GM12878 (cell line): ENCODE results near the gene STOML2. TPM values are rescaled to one million over a fixed set of nuclear protein-coding genes. Genes with fewer than 3 reads are reported as not detected.

Source experiments
- E2F8 ChIP-seq: fragments of 450-650 bp; IDR thresholded peaks from 2 replicates; pipeline ENCODE4 v1.6.1; 2018; ENCODE audit warnings: mild to moderate bottlenecking, low read depth, moderate library complexity; ENCODE audit not compliant: partially characterized antibody
- NR2F1 ChIP-seq: fragments of 450-650 bp; conservative IDR thresholded peaks from 2 replicates; pipeline ENCODE4 v1.6.1; 2017; ENCODE audit warnings: mild to moderate bottlenecking
- ZBTB40 ChIP-seq: fragments of 450-650 bp; IDR thresholded peaks from 2 replicates; pipeline ENCODE4 v1.6.1; 2016; ENCODE audit warnings: mild to moderate bottlenecking, moderate library complexity, borderline replicate concordance
- polyA plus RNA-seq, 11 experiments: library from polyadenylated mRNA; depleted of rRNA in 4 of 11; unstranded in 6 of 11; stranded (reverse) in 5 of 11; fragments of >200 nt; fragmentation: Nextera tagmentation in 4 of 11; fragmentation: Illumina TruSeq in 1 of 11; extraction: Ambion mirVana in 4 of 11; extraction: Trizol in 1 of 11; gene quantifications; 1 replicate in 1 of 11; 2 replicates in 10 of 11; pipeline versions ENCODE4 v1.2.1 to v1.2.3, GENCODE V29; 2011 to 2016; ENCODE audit warnings: inconsistent platforms in 2 of 11, missing spikeins in 2 of 11, low read depth in 1 of 11
- total RNA-seq, 4 experiments: library from RNA; depleted of rRNA in 3 of 4; stranded (reverse); fragments of >200 nt in 3 of 4; fragmentation: Illumina TruSeq in 1 of 4; extraction: Trizol in 1 of 4; gene quantifications; 2 replicates each; pipeline versions ENCODE4 v1.2.1 to v1.2.3, GENCODE V29; 2013 to 2021

STOML2 gene
- total and polyA plus RNA-seq, 10 of the 15 experiments (the other 5 are each of a cell fraction or from before 2014, with no cell fraction given): 112 to 284 (median 207) TPM

- TF ChIP-seq E2F8 (no peak), NR2F1 (no peak), ZBTB40 (peak; percentile 91)
- TF ChIP-seq, all 136 proteins: peak for 6
These were observed 51.6 kb downstream of the STOML2 start (continued) for GRCh38 chr9:35051069-35051967.

Other genes starting within 250 kb of the STOML2 start
- gene PHF24, start 144.8 kb downstream of the STOML2 start, total RNA-seq (2014; rRNA removed): not detected in 2 replicates
- not detected in 2 replicates for gene PHF24, start 144.8 kb downstream of the STOML2 start, total RNA-seq (2014; rRNA removed; fragmentation: Illumina TruSeq; extraction: Trizol)
- not detected in 2 replicates for gene PHF24, start 144.8 kb downstream of the STOML2 start, total RNA-seq (2021)
- 0.04 TPM in 1 of 2 replicates, not detected in the other for gene PHF24, start 144.8 kb downstream of the STOML2 start, polyA plus RNA-seq (2011; rRNA removed)
- gene PHF24, start 144.8 kb downstream of the STOML2 start, polyA plus RNA-seq (2014; fragmentation: Illumina TruSeq; extraction: Trizol): not detected in 2 replicates
- under 1 TPM in 1 of 2 experiments, not detected in 1; 0.02 TPM for gene PHF24, start 144.8 kb downstream of the STOML2 start, polyA plus RNA-seq (2014; fragmentation: Nextera tagmentation; extraction: Ambion mirVana)
- 0.04 TPM in 1 of 2 replicates, not detected in the other for gene PHF24, start 144.8 kb downstream of the STOML2 start, polyA plus RNA-seq (2014; rRNA removed)
- not detected for gene PHF24, start 144.8 kb downstream of the STOML2 start, polyA plus RNA-seq (2016; fragmentation: Nextera tagmentation; extraction: Ambion mirVana)
- 8.6 and 8.8 TPM in 2 replicates for gene DNAJB5, start 113.4 kb downstream of the STOML2 start, total RNA-seq (2014; rRNA removed)
- gene DNAJB5, start 113.4 kb downstream of the STOML2 start, total RNA-seq (2014; rRNA removed; fragmentation: Illumina TruSeq; extraction: Trizol): 8.2 and 8.3 TPM in 2 replicates
- 9.3 and 9.9 TPM in 2 replicates for gene DNAJB5, start 113.4 kb downstream of the STOML2 start, total RNA-seq (2021)
- 1.4 and 1.9 TPM in 2 replicates for gene DNAJB5, start 113.4 kb downstream of the STOML2 start, polyA plus RNA-seq (2011; rRNA removed)
- gene DNAJB5, start 113.4 kb downstream of the STOML2 start, polyA plus RNA-seq (2014; fragmentation: Illumina TruSeq; extraction: Trizol): 9.3 and 13.3 TPM in 2 replicates
- gene DNAJB5, start 113.4 kb downstream of the STOML2 start, polyA plus RNA-seq (2014; fragmentation: Nextera tagmentation; extraction: Ambion mirVana): 1 to 10 TPM in 1 of 2 experiments, under 1 TPM in 1; 0.92 to 1.5 TPM
- 8.9 and 9.0 TPM in 2 replicates for gene DNAJB5, start 113.4 kb downstream of the STOML2 start, polyA plus RNA-seq (2014; rRNA removed)
- gene DNAJB5, start 113.4 kb downstream of the STOML2 start, polyA plus RNA-seq (2016; fragmentation: Nextera tagmentation; extraction: Ambion mirVana): 1 to 10 TPM; 4.9 to 5.4 TPM
- gene VCP, start 30.5 kb downstream of the STOML2 start, total RNA-seq (2014; rRNA removed): 314 and 327 TPM in 2 replicates
- 214 and 236 TPM in 2 replicates for gene VCP, start 30.5 kb downstream of the STOML2 start, total RNA-seq (2014; rRNA removed; fragmentation: Illumina TruSeq; extraction: Trizol)
- gene VCP, start 30.5 kb downstream of the STOML2 start, total RNA-seq (2021): 245 and 247 TPM in 2 replicates
- gene VCP, start 30.5 kb downstream of the STOML2 start, polyA plus RNA-seq (2011; rRNA removed): 235 and 302 TPM in 2 replicates
- gene VCP, start 30.5 kb downstream of the STOML2 start, polyA plus RNA-seq (2014; fragmentation: Illumina TruSeq; extraction: Trizol): 202 and 241 TPM in 2 replicates
- 10 to 100 TPM in 1 of 2 experiments, 1 to 10 TPM in 1; 7.4 to 22.3 TPM for gene VCP, start 30.5 kb downstream of the STOML2 start, polyA plus RNA-seq (2014; fragmentation: Nextera tagmentation; extraction: Ambion mirVana)
- 171 and 191 TPM in 2 replicates for gene VCP, start 30.5 kb downstream of the STOML2 start, polyA plus RNA-seq (2014; rRNA removed)
- gene VCP, start 30.5 kb downstream of the STOML2 start, polyA plus RNA-seq (2016; fragmentation: Nextera tagmentation; extraction: Ambion mirVana): 100 to 1,000 TPM; 306 to 317 TPM
- 45.0 and 45.9 TPM in 2 replicates for gene FANCG, start 23.2 kb downstream of the STOML2 start, total RNA-seq (2014; rRNA removed)
- gene FANCG, start 23.2 kb downstream of the STOML2 start, total RNA-seq (2014; rRNA removed; fragmentation: Illumina TruSeq; extraction: Trizol): 39.5 TPM in 2 replicates
- 59.0 and 66.5 TPM in 2 replicates for gene FANCG, start 23.2 kb downstream of the STOML2 start, total RNA-seq (2021)
- gene FANCG, start 23.2 kb downstream of the STOML2 start, polyA plus RNA-seq (2011; rRNA removed): 27.2 and 33.7 TPM in 2 replicates
- gene FANCG, start 23.2 kb downstream of the STOML2 start, polyA plus RNA-seq (2014; fragmentation: Illumina TruSeq; extraction: Trizol): 49.7 and 54.8 TPM in 2 replicates
- gene FANCG, start 23.2 kb downstream of the STOML2 start, polyA plus RNA-seq (2014; fragmentation: Nextera tagmentation; extraction: Ambion mirVana): 10 to 100 TPM; 16.4 to 24.2 TPM
- gene FANCG, start 23.2 kb downstream of the STOML2 start, polyA plus RNA-seq (2014; rRNA removed): 45.8 and 54.7 TPM in 2 replicates
- 10 to 100 TPM; 76.9 to 78.7 TPM for gene FANCG, start 23.2 kb downstream of the STOML2 start, polyA plus RNA-seq (2016; fragmentation: Nextera tagmentation; extraction: Ambion mirVana)
- 18.4 and 19.0 TPM in 2 replicates for gene PIGO, start 6.5 kb downstream of the STOML2 start, total RNA-seq (2014; rRNA removed)
- 7.6 and 8.2 TPM in 2 replicates for gene PIGO, start 6.5 kb downstream of the STOML2 start, total RNA-seq (2014; rRNA removed; fragmentation: Illumina TruSeq; extraction: Trizol)
- gene PIGO, start 6.5 kb downstream of the STOML2 start, total RNA-seq (2021): 19.9 and 23.2 TPM in 2 replicates
- 11.9 and 21.2 TPM in 2 replicates for gene PIGO, start 6.5 kb downstream of the STOML2 start, polyA plus RNA-seq (2011; rRNA removed)
- 12.9 and 16.7 TPM in 2 replicates for gene PIGO, start 6.5 kb downstream of the STOML2 start, polyA plus RNA-seq (2014; fragmentation: Illumina TruSeq; extraction: Trizol)
- 10 to 100 TPM in 1 of 2 experiments, 1 to 10 TPM in 1; 8.3 to 13.1 TPM for gene PIGO, start 6.5 kb downstream of the STOML2 start, polyA plus RNA-seq (2014; fragmentation: Nextera tagmentation; extraction: Ambion mirVana)
- gene PIGO, start 6.5 kb downstream of the STOML2 start, polyA plus RNA-seq (2014; rRNA removed): 16.7 and 17.8 TPM in 2 replicates
- 10 to 100 TPM; 22.3 to 23.3 TPM for gene PIGO, start 6.5 kb downstream of the STOML2 start, polyA plus RNA-seq (2016; fragmentation: Nextera tagmentation; extraction: Ambion mirVana)
- 2.3 and 3.6 TPM in 2 replicates for gene ATOSB, start 12.7 kb upstream of the STOML2 start, total RNA-seq (2014; rRNA removed)
- gene ATOSB, start 12.7 kb upstream of the STOML2 start, total RNA-seq (2014; rRNA removed; fragmentation: Illumina TruSeq; extraction: Trizol): 1.8 and 1.9 TPM in 2 replicates
- 2.2 and 3.2 TPM in 2 replicates for gene ATOSB, start 12.7 kb upstream of the STOML2 start, total RNA-seq (2021)
- gene ATOSB, start 12.7 kb upstream of the STOML2 start, polyA plus RNA-seq (2011; rRNA removed): 4.4 and 5.4 TPM in 2 replicates
- 2.5 and 2.6 TPM in 2 replicates for gene ATOSB, start 12.7 kb upstream of the STOML2 start, polyA plus RNA-seq (2014; fragmentation: Illumina TruSeq; extraction: Trizol)
- gene ATOSB, start 12.7 kb upstream of the STOML2 start, polyA plus RNA-seq (2014; fragmentation: Nextera tagmentation; extraction: Ambion mirVana): under 1 TPM; 0.60 to 0.62 TPM
- 2.7 and 3.6 TPM in 2 replicates for gene ATOSB, start 12.7 kb upstream of the STOML2 start, polyA plus RNA-seq (2014; rRNA removed)
- gene ATOSB, start 12.7 kb upstream of the STOML2 start, polyA plus RNA-seq (2016; fragmentation: Nextera tagmentation; extraction: Ambion mirVana): 1 to 10 TPM; 1.9 to 2.5 TPM
- gene UNC13B, start 58.9 kb upstream of the STOML2 start, total RNA-seq (2014; rRNA removed): under 0.01 TPM in 1 of 2 replicates, not detected in the other
- 0.05 TPM in 1 of 2 replicates, not detected in the other for gene UNC13B, start 58.9 kb upstream of the STOML2 start, total RNA-seq (2014; rRNA removed; fragmentation: Illumina TruSeq; extraction: Trizol)
- gene UNC13B, start 58.9 kb upstream of the STOML2 start, total RNA-seq (2021): 0.15 and 0.19 TPM in 2 replicates
- gene UNC13B, start 58.9 kb upstream of the STOML2 start, polyA plus RNA-seq (2011; rRNA removed): 0.12 and 0.42 TPM in 2 replicates
- gene UNC13B, start 58.9 kb upstream of the STOML2 start, polyA plus RNA-seq (2014; fragmentation: Illumina TruSeq; extraction: Trizol): 0.01 TPM in 1 of 2 replicates, not detected in the other
- under 1 TPM in 1 of 2 experiments, not detected in 1; 0.02 TPM for gene UNC13B, start 58.9 kb upstream of the STOML2 start, polyA plus RNA-seq (2014; fragmentation: Nextera tagmentation; extraction: Ambion mirVana)
- not detected in 2 replicates for gene UNC13B, start 58.9 kb upstream of the STOML2 start, polyA plus RNA-seq (2014; rRNA removed)
- gene UNC13B, start 58.9 kb upstream of the STOML2 start, polyA plus RNA-seq (2016; fragmentation: Nextera tagmentation; extraction: Ambion mirVana): under 1 TPM in 1 of 2 experiments, not detected in 1; 0.11 TPM